GM12878 (cell line): ENCODE measurements around the gene ZBTB44. TPM values are rescaled to one million over a fixed set of nuclear protein-coding genes. Genes with fewer than 3 reads are reported as not detected.

Experiments
- ATAC-seq: fragments of 200-7000 bp; cut with Tn5 transposase; 3 replicates; pipeline ENCODE4 v1.9.1; 2020; ENCODE audit warnings: mild to moderate bottlenecking, moderate library complexity
- BruUV-seq: library from RNA; stranded (reverse); fragments of 400-500 nt; replicated peaks from 2 replicates; lab custom pipeline; 2021; lab: Mats Ljungman, UMichigan
- CTCF ChIA-PET: fragments of 300-600 bp; sonication (Branson Sonifier 250); formaldehyde crosslinking; extraction: SDS; loops from one replicate; lab custom pipeline; 2021; ENCODE audit warnings: inconsistent platforms; lab: Yijun Ruan, JAX
- POLR2A ChIA-PET: fragments of 350-600 bp; formaldehyde crosslinking; extraction: SDS; loops from one replicate; lab custom pipeline; 2021; ENCODE audit warnings: inconsistent platforms; lab: Charles Lee
- RAD21 ChIA-PET: fragments of 300-600 bp; sonication (Branson Sonifier 250); formaldehyde crosslinking; loops from one replicate; lab custom pipeline; 2023; ENCODE audit warnings: antibody characterized with exemption; ENCODE audit not compliant: unreplicated experiment; lab: Charles Lee
- SMC1A ChIA-PET: fragments of 300-600 bp; sonication (Branson Sonifier 250); formaldehyde crosslinking; loops from one replicate; lab custom pipeline; 2023; ENCODE audit not compliant: unreplicated experiment, uncharacterized antibody; lab: Charles Lee
- DNase-seq: peaks from one replicate; pipeline ENCODE4 v3.0.0-alpha.2; 2011; ENCODE audit warnings: low read depth, low spot score
- FAIRE-seq: peaks from 3 replicates; lab custom pipeline; 2011; peaks lifted over from hg19 to GRCh38; lab: Jason Lieb, UNC
- H2AFZ ChIP-seq: 2 replicates; pipeline ENCODE4 v1.6.0; 2011; ENCODE audit warnings: low read depth, low read length, control low read depth; ENCODE audit not compliant: control insufficient read depth
- H3K27ac ChIP-seq: 2 replicates; pipeline ENCODE4 v1.5.1; 2011; ENCODE audit warnings: control low read depth; ENCODE audit not compliant: control insufficient read depth, insufficient read depth
- H3K27me3 ChIP-seq, 2 experiments: replicated peaks in 1 of 2; 2 replicates each; pipeline versions ENCODE4 v1.6.0 to v1.6.1; 2011; ENCODE audit warnings: low read length in 1 of 2; ENCODE audit not compliant: control insufficient read depth in 2 of 2, insufficient read depth in 2 of 2
- H3K36me3 ChIP-seq, 2 experiments: 2 replicates each; pipeline ENCODE4 v1.5.1; 2011; ENCODE audit warnings: low read length in 1 of 2; ENCODE audit not compliant: control insufficient read depth in 2 of 2, insufficient read depth in 2 of 2
- H3K4me1 ChIP-seq: 2 replicates; pipeline ENCODE4 v1.6.1; 2011; ENCODE audit warnings: mild to moderate bottlenecking, low read length, moderate library complexity, mixed read lengths; ENCODE audit not compliant: control insufficient read depth, insufficient read depth
- H3K4me2 ChIP-seq: 2 replicates; pipeline ENCODE4 v1.6.0; 2011; ENCODE audit warnings: control low read depth; ENCODE audit not compliant: control insufficient read depth, insufficient read depth
- H3K4me3 ChIP-seq: fragments of 200-600 bp; sonication (generic); 2 replicates; pipeline ENCODE4 v1.5.1; 2016
- H3K79me2 ChIP-seq: 2 replicates; pipeline ENCODE4 v1.6.0; 2011; ENCODE audit warnings: low read length; ENCODE audit not compliant: control insufficient read depth, insufficient read depth
- H3K9ac ChIP-seq: 2 replicates; pipeline ENCODE4 v1.8.0; 2011; ENCODE audit warnings: low read length, control low read depth, mixed read lengths; ENCODE audit not compliant: control insufficient read depth, insufficient read depth
- H3K9me3 ChIP-seq: replicated peaks from 3 replicates; pipeline ENCODE4 v1.5.1; 2011; ENCODE audit warnings: mild to moderate bottlenecking, low read length; ENCODE audit not compliant: control insufficient read depth, insufficient read depth
- H4K20me1 ChIP-seq: 2 replicates; pipeline ENCODE4 v1.6.0; 2011; ENCODE audit not compliant: control insufficient read depth, insufficient read depth
- FOS ChIP-seq: IDR thresholded peaks from 3 replicates; pipeline ENCODE4 v1.6.1; 2011; ENCODE audit warnings: borderline replicate concordance; ENCODE audit not compliant: insufficient read length; ENCODE audit errors: extremely low read depth
- NR2F1 ChIP-seq: fragments of 450-650 bp; conservative IDR thresholded peaks from 2 replicates; pipeline ENCODE4 v1.6.1; 2017; ENCODE audit warnings: mild to moderate bottlenecking
- RAD51 ChIP-seq: fragments of 450-650 bp; IDR thresholded peaks from 2 replicates; pipeline ENCODE4 v1.6.1; 2016; ENCODE audit warnings: moderate library complexity, mild to moderate bottlenecking, inconsistent platforms
- RBBP5 ChIP-seq: fragments of 200-600 bp; sonication (generic); conservative IDR thresholded peaks from 2 replicates; pipeline ENCODE4 v1.6.1; 2016
- SMAD5 ChIP-seq: IDR thresholded peaks from 2 replicates; pipeline ENCODE4 v1.6.1; 2016; ENCODE audit warnings: antibody characterized with exemption, low read depth
- ZNF24 ChIP-seq: fragments of 450-650 bp; IDR thresholded peaks from 2 replicates; pipeline ENCODE4 v1.6.1; 2017; ENCODE audit warnings: antibody characterized with exemption, mild to moderate bottlenecking
- WGBS: methylation state at CpG from one replicate; pipeline ENCODE4 v1.1.6; 2016; ENCODE audit warnings: low lambda C conversion rate; ENCODE audit not compliant: insufficient replicate concordance, insufficient coverage; ENCODE audit errors: missing lambda C conversion rate; 5-methylcytosine and 5-hydroxymethylcytosine counted together
- in situ Hi-C: fragments of 300-500 bp; cut with MboI; formaldehyde crosslinking; loops from 9 replicates; pipeline ENCODE4 v1.14.3; 2018; ENCODE audit warnings: mixed read lengths
- intact Hi-C: fragments of 100-400 bp; cut with micrococcal nuclease; formaldehyde crosslinking; loops from one replicate; pipeline ENCODE4 v1.14.2; 2022; ENCODE audit not compliant: unreplicated experiment
- polyA plus RNA-seq, 11 experiments: library from polyadenylated mRNA; depleted of rRNA in 4 of 11; unstranded in 6 of 11; stranded (reverse) in 5 of 11; fragments of >200 nt; fragmentation: Nextera tagmentation in 4 of 11; fragmentation: Illumina TruSeq in 1 of 11; extraction: Ambion mirVana in 4 of 11; extraction: Trizol in 1 of 11; gene quantifications; 1 replicate in 1 of 11; 2 replicates in 10 of 11; pipeline versions ENCODE4 v1.2.1 to v1.2.3, GENCODE V29; 2011 to 2016; ENCODE audit warnings: inconsistent platforms in 2 of 11, missing spikeins in 2 of 11, low read depth in 1 of 11
- total RNA-seq, 4 experiments: library from RNA; depleted of rRNA in 3 of 4; stranded (reverse); fragments of >200 nt in 3 of 4; fragmentation: Illumina TruSeq in 1 of 4; extraction: Trizol in 1 of 4; gene quantifications; 2 replicates each; pipeline versions ENCODE4 v1.2.1 to v1.2.3, GENCODE V29; 2013 to 2021

Gene ZBTB44
- total and polyA plus RNA-seq, 10 of the 15 experiments (the other 5 are each of a cell fraction or from before 2014, with no cell fraction given), result 2.8 to 38.2 (median 12.2) TPM

DNA sequence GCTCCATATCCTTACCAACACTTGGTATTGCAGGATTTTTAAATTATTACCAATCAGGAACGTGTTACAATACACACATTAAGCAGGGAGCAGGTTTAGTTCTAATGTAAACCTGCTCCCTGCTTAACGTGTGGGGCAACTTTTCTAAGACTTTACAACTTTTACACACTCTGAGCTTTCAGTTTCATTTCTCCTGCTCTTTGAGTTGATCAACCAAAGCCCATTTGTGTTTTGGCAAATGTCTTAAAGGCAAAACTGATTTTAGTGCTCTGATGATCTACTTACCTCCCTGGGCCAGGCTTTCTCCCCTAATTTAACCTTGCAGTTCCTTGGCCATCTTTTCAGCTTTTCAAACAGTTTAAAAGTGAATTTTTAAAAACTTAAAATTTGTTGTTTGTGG is 70.9 kb downstream of the ZBTB44 start:
- Histone ChIP-seq H3K36me3 (peaks cover 0 to 2% of the 10 kb centered on the region in 2 experiments; a peak in 3 of 4 replicates), H3K4me1 (peaks cover 6% of the 10 kb centered on the region; the same call in 1 of the 2 replicates), H3K79me2 (no peaks in the 10 kb centered on the region; the same call in none of the 2 replicates), H2AFZ (peak overlapping the region; percentile 6), H3K27ac (peak overlapping the region; percentile 74), H3K4me3 (peak overlapping the region; percentile 56; the same call in 1 of the 2 replicates), H3K4me2 (peak overlapping the region; percentile 45), H3K9ac (peak overlapping the region; percentile 10; the same call in 1 of the 2 replicates), H4K20me1 (no peaks in the 10 kb centered on the region), H3K9me3 (no peaks in the 10 kb centered on the region), H3K27me3 (no peaks in the 10 kb centered on the region)
- WGBS, result 11% methylated on average over 2 of the region's 2 CpGs
- intact Hi-C loops, result loop anchor here (5.0 kb wide), 1 partner anchor 68 kb away; the partner anchor contains the start of gene ZBTB44
- peak; percentile 91 for ATAC-seq
- in situ Hi-C loops, result no loop called here
- CTCF ChIA-PET, result interaction anchor here (0.8 to 2.3 kb wide), 6 partner anchors 14 to 65 kb away, joined by 3 to 6 read pairs (median 3); no protein-coding TSS in a partner anchor
- peak; percentile 46 for DNase-seq
- RAD21 ChIA-PET, result interaction anchor here (0.8 to 1.3 kb wide), 3 partner anchors 26 to 66 kb away, joined by 3 to 4 read pairs (median 4); no protein-coding TSS in a partner anchor
- POLR2A ChIA-PET, result interaction anchor here (0.6 to 1.5 kb wide), 3 partner anchors 24 to 60 kb away, joined by 3 to 15 read pairs (median 4); no protein-coding TSS in a partner anchor
- SMC1A ChIA-PET, result interaction anchor here (0.7 to 2.0 kb wide), 7 partner anchors 9 to 241 kb away, joined by 3 to 10 read pairs (median 4); no protein-coding TSS in a partner anchor
- FAIRE-seq, result peak; percentile 68
- TF ChIP-seq SMAD5 (no peak), ZNF24 (peak; percentile 63; the same call in 1 of the 2 replicates), RBBP5 (0 out of 2 replicates have a peak, but pooled peaks have one; percentile 49)
- no TSS peak for BruUV-seq

DNA sequence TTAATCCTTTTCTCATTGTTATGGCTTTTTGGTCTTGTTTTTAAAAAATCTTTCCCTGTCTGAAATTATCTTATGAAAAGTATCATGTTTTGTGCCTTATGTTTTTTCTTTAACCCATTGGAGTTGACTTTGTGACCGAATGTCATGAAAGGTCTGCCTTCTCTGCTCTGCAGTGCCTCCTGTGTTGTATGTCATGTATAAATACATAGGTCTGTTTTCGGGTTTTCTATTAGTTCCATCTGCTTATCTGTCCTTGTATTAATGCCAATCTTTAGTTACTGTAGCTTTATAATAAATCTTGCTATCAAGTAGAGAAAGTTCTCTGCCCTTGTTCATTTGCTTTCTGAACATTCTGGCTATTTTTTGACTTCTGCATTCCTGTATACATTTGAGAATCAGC is 73.0 kb downstream of the ZBTB44 start:
- Histone ChIP-seq H3K4me3 (no peak overlapping the region), H2AFZ (no peak overlapping the region), H3K27ac (no peak overlapping the region), H3K4me2 (no peak overlapping the region), H3K36me3 (no peaks in the 10 kb centered on the region; a peak in 3 of 4 replicates), H4K20me1 (no peaks in the 10 kb centered on the region), H3K9me3 (no peaks in the 10 kb centered on the region), H3K27me3 (no peaks in the 10 kb centered on the region)
- SMC1A ChIA-PET, result interaction anchor here (1.1 kb wide), 1 partner anchor 29 kb away, joined by 3 read pairs; no protein-coding TSS in a partner anchor
- no TSS peak for BruUV-seq
- FAIRE-seq (no peak), ATAC-seq (no peak), DNase-seq (no peak)
- 69% methylated on average over 2 of the region's 2 CpGs for WGBS
- CTCF ChIA-PET, result interaction anchor here (0.8 to 2.3 kb wide), 2 partner anchors 24 to 62 kb away, joined by 3 to 6 read pairs; no protein-coding TSS in a partner anchor
- no peak for TF ChIP-seq NR2F1
- no peak for TF ChIP-seq RAD51
- TF ChIP-seq FOS, result no peak
- TF ChIP-seq, all 136 proteins: peak for 0
- RAD21 ChIA-PET, result interaction anchor here (1.5 kb wide), 1 partner anchor 33 kb away, joined by 3 read pairs; no protein-coding TSS in a partner anchor
- in situ Hi-C loops (no loop called here), intact Hi-C loops (loop anchor here (5.0 kb wide), 1 partner anchor 71 kb away; the partner anchor contains the start of gene ZBTB44)
- POLR2A ChIA-PET, result interaction anchor here (0.9 kb wide), 1 partner anchor 45 kb away, joined by 3 read pairs; no protein-coding TSS in a partner anchor
- Histone ChIP-seq H3K79me2 (no peaks in the 10 kb centered on the region; the same call in none of the 2 replicates), H3K9ac (no peak overlapping the region), H3K4me1 (peaks cover 6% of the 10 kb centered on the region; the same call in 1 of the 2 replicates)
